Measurements from ENCODE around the gene PPP1R15B. TPM values are rescaled to one million over a fixed set of nuclear protein-coding genes. Genes with fewer than 3 reads are reported as not detected.

The PPP1R15B gene
- total RNA-seq, 1 experiment from 2014 or later, result 52.5 TPM

- ChIA-PET POLR2A (ENCODE audit: low non-redundant PET) (no interaction called here), CTCF (no interaction called here)
- H3K4me3 ChIP-seq (ENCODE audit: low read depth, low read length, poor library complexity, severe bottlenecking), result no peak overlapping the region
- intact Hi-C loops (cut with micrococcal nuclease; ENCODE audit: unreplicated experiment), result no loop called here
- no TSS peak for BruUV-seq (replicated peaks)
- TF ChIP-seq EZH2 (IDR thresholded peaks at IDR 0.05; ENCODE audit: borderline replicate concordance, low read depth, low read length, poor library complexity, severe bottlenecking), result no peak
- no peak for TF ChIP-seq CTCF (conservative IDR thresholded peaks at IDR 0.05; ENCODE audit: low read depth, low read length)
- no peaks in the 10 kb centered on the region for H3K9me3 ChIP-seq (ENCODE audit: low read depth, low read length, poor library complexity, severe bottlenecking)
- DNase-seq (ENCODE audit: low spot score), result no peak
- no peaks in the 10 kb centered on the region for H3K36me3 ChIP-seq (ENCODE audit: insufficient read depth, low read length, poor library complexity, severe bottlenecking)
- peak overlapping the region; percentile 54 for H3K27ac ChIP-seq (ENCODE audit: low read depth, low read length, poor library complexity, severe bottlenecking)
- peaks cover 78% of the 10 kb centered on the region for H3K4me1 ChIP-seq (ENCODE audit: insufficient read depth, low read length, poor library complexity, severe bottlenecking)
- H3K27me3 ChIP-seq (replicated peaks; ENCODE audit: insufficient read depth, low read depth, low read length, poor library complexity), result no peaks in the 10 kb centered on the region
Measured at GRCh38 chr1:204457666-204458065, 46.0 kb upstream of the PPP1R15B start.

GRCh38 chr1:204456826-204457442 is 45.3 kb upstream of the PPP1R15B start:
- CTCF ChIA-PET, result interaction anchor here (0.8 to 0.9 kb wide), 2 partner anchors 25 to 46 kb away, joined by 3 to 5 read pairs; no protein-coding TSS in a partner anchor
- Histone ChIP-seq H3K9me3 (ENCODE audit: low read depth, low read length, poor library complexity, severe bottlenecking) (no peaks in the 10 kb centered on the region), H3K27me3 (replicated peaks; ENCODE audit: insufficient read depth, low read depth, low read length, poor library complexity) (no peaks in the 10 kb centered on the region), H3K36me3 (ENCODE audit: insufficient read depth, low read length, poor library complexity, severe bottlenecking) (no peaks in the 10 kb centered on the region), H3K4me1 (ENCODE audit: insufficient read depth, low read length, poor library complexity, severe bottlenecking) (peaks cover 80% of the 10 kb centered on the region), H3K4me3 (ENCODE audit: low read depth, low read length, poor library complexity, severe bottlenecking) (no peak overlapping the region), H3K27ac (ENCODE audit: low read depth, low read length, poor library complexity, severe bottlenecking) (peak overlapping the region; percentile 54)
- peak; percentile 80 for DNase-seq (ENCODE audit: low spot score)
- POLR2A ChIA-PET (ENCODE audit: low non-redundant PET), result no interaction called here
- intact Hi-C loops (cut with micrococcal nuclease; ENCODE audit: unreplicated experiment), result no loop called here
- BruUV-seq (replicated peaks), result no TSS peak
- TF ChIP-seq CTCF (conservative IDR thresholded peaks at IDR 0.05; ENCODE audit: low read depth, low read length) (no peak), EZH2 (IDR thresholded peaks at IDR 0.05; ENCODE audit: borderline replicate concordance, low read depth, low read length, poor library complexity, severe bottlenecking) (no peak)

- TF ChIP-seq CTCF (conservative IDR thresholded peaks at IDR 0.05; ENCODE audit: low read depth, low read length) (no peak), EZH2 (IDR thresholded peaks at IDR 0.05; ENCODE audit: borderline replicate concordance, low read depth, low read length, poor library complexity, severe bottlenecking) (no peak)
- Histone ChIP-seq H3K9me3 (ENCODE audit: low read depth, low read length, poor library complexity, severe bottlenecking) (no peaks in the 10 kb centered on the region), H3K4me1 (ENCODE audit: insufficient read depth, low read length, poor library complexity, severe bottlenecking) (peaks cover 81% of the 10 kb centered on the region), H3K4me3 (ENCODE audit: low read depth, low read length, poor library complexity, severe bottlenecking) (no peak overlapping the region), H3K27me3 (replicated peaks; ENCODE audit: insufficient read depth, low read depth, low read length, poor library complexity) (no peaks in the 10 kb centered on the region), H3K27ac (ENCODE audit: low read depth, low read length, poor library complexity, severe bottlenecking) (no peak overlapping the region), H3K36me3 (ENCODE audit: insufficient read depth, low read length, poor library complexity, severe bottlenecking) (no peaks in the 10 kb centered on the region)
- no peak for DNase-seq (ENCODE audit: low spot score)
- ChIA-PET CTCF (interaction anchor here (0.6 to 0.7 kb wide), 2 partner anchors 9 to 39 kb away, joined by 3 to 4 read pairs; partner anchors contain the start of gene PIK3C2B), POLR2A (ENCODE audit: low non-redundant PET) (no interaction called here)
- intact Hi-C loops (cut with micrococcal nuclease; ENCODE audit: unreplicated experiment), result no loop called here
- no TSS peak for BruUV-seq (replicated peaks)
Measured at GRCh38 chr1:204455831-204456145, 44.2 kb upstream of the PPP1R15B start.

Data from A673 (cell line).